Measurements from ENCODE around the gene PPP2R2B.

Gene PPP2R2B

GRCh38 chr5:146825033-146825432 is 53.5 kb downstream of the PPP2R2B start:
- no peak for DNase-seq (ENCODE audit: low read depth)

DNA sequence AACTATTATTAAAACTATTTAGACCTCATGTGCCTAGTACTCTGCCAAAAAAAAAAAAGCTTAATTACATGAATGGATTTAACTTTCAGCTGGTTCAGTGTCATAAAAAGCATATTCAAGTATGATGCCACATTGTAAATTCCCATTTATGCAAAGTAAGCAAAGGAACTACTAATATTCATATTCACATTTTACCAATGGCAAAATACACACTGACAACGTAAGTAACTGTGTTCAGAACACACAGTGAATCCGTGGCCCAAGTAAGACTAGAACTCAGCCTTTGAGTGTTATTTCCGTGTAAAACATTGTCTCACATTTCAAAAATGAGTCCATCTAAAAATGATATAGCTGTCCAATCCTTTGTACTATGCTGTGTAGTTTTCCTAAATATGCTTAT is 56.8 kb downstream of the PPP2R2B start:
- DNase-seq (ENCODE audit: low read depth) = no peak

DNA sequence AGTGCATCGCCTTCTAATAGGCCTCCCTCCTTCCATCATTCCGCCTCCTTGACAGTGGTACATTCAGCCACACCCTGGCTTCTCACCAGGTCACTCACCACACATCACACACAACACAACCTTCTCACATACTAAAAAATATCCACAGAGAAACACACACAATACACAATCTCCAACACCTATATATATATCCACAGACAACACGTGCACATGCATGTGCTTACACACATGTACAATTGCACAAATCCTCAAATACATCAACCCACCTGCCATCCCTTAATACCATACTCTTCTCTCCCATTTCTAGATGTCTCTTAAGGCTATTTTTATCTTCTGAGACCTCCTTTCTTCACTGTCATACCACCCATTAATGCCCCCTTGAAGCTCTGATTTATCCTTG is 57.6 kb downstream of the PPP2R2B start:
- no peak for DNase-seq (ENCODE audit: low read depth)

DNA sequence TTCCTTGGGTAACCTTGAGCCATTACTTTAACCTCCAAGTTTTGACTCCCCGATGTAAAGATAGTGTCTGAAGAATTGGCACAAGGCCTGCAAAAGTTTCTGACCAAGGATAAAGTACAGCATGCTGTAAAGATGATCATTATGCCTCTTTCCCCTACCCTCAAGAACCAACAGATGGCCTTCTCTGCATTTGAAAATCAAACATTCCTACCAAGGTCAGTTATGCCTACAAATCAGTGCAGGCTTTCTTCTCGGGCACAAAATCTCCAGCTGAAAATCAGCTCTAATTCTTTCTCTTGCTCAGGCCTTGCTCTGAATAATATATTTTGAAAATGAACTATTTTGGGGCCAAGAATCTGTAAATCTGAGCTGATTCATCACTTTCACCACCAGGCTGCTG is 59.7 kb downstream of the PPP2R2B start:
- no peak for DNase-seq (ENCODE audit: low read depth)

GRCh38 chr5:146817973-146818372 is 60.6 kb downstream of the PPP2R2B start:
- DNase-seq (ENCODE audit: low read depth) = no peak

DNA sequence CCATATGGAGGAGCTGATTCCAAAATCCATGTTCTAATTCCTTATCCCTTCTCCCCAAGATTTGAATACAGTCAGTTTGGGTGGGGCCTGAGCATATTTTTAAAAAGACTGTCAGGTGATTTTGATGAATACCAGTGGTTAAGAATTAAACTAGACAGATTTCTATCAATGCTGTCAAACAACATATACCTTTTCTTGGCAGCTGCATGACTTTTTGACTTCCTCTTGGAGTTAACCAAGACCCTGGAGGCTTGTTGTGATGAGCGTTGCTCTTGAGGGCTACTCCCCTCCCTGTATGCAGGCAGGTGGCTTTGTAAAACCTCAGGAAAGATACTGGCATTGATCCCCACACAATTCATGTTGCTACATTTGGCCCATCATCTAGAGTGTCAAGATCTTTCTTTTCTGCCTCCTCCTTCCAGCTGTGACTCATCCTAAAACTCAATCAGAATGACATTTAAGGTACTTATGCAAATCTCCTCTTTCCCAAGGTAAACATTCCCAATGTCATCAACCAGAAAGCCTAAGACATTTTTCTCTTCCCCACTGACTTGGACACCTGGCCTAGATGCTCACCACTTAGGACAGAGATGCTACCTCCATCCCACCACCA is 61.7 kb downstream of the PPP2R2B start:
- DNase-seq (ENCODE audit: low read depth) = no peak

- no peak for DNase-seq (ENCODE audit: low read depth)
Observed at GRCh38 chr5:146815411-146815810, 63.1 kb downstream of the PPP2R2B start.

- no peak for DNase-seq (ENCODE audit: low read depth)
Observed at GRCh38 chr5:146813346-146814157, 65.0 kb downstream of the PPP2R2B start.

DNA sequence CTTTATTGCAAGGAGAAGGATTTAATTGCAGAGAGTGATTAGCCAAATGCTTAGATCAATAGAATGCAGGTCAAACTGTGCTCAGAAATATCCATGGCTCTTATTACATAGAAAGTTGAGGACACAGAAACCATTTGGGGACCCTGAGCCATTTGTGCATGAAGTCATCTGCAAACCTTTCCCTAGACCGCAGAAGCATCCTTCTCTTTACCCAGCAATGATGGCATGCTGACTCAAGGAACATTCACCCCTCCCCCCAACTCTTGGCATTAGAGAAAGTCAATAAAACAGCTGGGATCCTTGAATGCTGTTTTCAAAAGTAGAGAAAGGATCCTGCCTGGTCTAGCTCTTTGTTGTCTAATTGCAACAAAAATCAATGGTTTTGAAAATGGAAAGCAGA is 73.5 kb downstream of the PPP2R2B start:
- no peak for DNase-seq (ENCODE audit: low read depth)

DNA sequence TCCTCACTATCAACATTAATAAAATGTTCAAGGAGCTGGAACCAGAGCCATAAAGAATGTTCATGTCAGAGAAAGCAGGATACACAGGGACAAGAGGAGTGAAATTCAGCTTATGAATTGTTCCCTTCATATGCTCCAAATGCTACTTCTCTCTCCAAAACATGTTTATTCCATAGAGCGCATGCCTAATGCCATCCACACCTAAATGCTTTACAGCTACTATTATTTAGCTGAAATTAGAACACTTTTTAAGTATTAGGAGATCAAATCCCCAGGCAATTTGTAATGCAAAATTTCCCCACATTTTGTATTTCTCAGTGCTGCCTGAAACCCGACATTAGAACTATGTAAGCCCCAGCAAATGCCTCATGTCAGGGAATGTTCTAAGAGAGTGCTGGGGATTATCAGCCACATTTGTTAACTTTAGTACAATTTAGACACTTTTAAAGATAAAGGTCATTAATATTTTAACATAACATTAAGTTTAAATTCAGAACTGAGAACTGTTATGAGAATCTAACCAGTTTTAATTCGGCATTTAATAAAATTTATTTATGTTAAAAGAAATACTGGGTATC is 75.5 kb downstream of the PPP2R2B start:
- no peak for DNase-seq (ENCODE audit: low read depth)

- DNase-seq (ENCODE audit: low read depth) = no peak
Observed at GRCh38 chr5:146799671-146800070, 78.9 kb downstream of the PPP2R2B start.

DNA sequence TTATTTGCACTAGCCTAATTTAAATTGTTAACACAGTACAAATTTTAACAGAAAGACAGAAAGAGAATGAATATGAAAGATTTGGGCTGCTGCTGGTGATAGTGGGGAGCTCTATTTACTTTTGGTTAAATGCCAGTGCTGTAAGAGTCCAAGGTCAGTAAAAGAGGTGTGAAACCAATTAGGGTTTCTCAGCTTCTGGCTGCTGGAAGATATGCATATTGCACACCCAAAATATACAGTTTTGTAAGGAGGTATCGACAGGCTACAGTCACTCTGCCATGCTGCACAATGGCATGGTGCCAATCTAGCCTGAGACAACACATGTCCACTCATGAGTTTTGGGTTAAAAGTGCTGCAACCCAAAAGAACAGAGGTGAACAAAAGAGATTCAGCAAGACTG is 79.3 kb downstream of the PPP2R2B start:
- no peak for DNase-seq (ENCODE audit: low read depth)

GRCh38 chr5:146797658-146798057 is 80.9 kb downstream of the PPP2R2B start:
- no peak for DNase-seq (ENCODE audit: low read depth)

DNA sequence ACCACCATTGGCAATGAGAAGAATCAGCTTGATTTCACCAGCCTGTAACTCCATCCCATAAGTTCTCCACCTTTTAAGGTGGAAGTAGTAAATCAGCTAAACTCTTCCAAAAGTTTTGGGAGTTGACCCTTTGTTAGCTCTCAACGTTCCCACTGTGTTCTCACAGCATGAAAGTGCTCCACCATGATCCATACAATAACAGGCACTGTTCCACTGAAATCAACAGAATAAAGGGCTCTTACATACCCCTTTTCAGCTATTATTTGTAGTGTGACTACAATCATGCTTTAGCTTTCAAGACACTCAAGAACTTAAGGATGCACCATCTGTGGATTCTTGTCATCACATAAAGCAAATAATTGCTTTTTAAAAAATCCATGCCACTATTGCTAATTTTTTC is 81.6 kb downstream of the PPP2R2B start:
- no peak for DNase-seq (ENCODE audit: low read depth)

GRCh38 chr5:146796144-146796543 is 82.4 kb downstream of the PPP2R2B start:
- DNase-seq (ENCODE audit: low read depth) = no peak

- DNase-seq (ENCODE audit: low read depth) = no peak
Observed at GRCh38 chr5:146794326-146795029, 84.1 kb downstream of the PPP2R2B start.

DNA sequence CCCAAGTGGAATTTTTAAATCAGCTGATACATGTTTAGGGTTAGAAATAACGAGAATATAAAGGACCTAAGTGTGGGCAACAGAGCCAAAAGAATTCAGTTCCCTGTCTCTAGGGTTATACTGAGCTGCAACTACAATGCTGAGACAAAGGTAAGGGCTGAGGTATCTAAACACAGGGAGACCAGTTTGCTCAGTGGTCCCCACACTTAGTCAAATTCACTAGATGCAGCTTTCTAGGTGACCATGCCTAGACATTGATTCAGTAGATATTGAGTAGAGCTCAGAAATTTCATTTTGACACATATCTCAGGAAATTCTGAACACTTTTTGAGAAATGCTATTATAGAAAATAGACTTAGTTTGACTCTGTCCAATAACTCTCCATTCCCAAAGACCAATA is 84.8 kb downstream of the PPP2R2B start:
- no peak for DNase-seq (ENCODE audit: low read depth)

- no peak for DNase-seq (ENCODE audit: low read depth)
Observed at GRCh38 chr5:146791471-146791870, 87.1 kb downstream of the PPP2R2B start.

- DNase-seq (ENCODE audit: low read depth) = no peak
Observed at GRCh38 chr5:146789712-146790653, 88.6 kb downstream of the PPP2R2B start.

GRCh38 chr5:146788898-146789297 is 89.7 kb downstream of the PPP2R2B start:
- DNase-seq (ENCODE audit: low read depth) = no peak

DNA sequence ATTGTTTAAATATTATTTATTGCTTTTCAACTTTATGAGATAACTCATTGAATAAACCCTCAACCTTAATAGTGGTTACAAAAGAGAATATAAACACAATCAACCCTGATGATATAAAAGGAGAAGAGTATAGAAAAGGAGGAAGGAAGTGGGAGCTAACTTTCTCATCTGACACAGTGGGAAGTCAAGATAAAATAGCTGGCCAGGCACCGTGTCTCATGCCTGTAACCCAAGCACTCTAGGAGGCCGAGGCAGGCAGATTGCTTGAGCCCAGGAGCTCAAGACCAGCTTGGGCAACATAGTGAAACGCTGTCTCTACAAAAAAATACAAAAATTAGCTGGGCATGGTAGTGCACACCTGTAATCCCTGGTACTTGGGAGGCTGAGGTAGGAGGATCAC is 93.5 kb downstream of the PPP2R2B start:
- DNase-seq (ENCODE audit: low read depth) = no peak

DNA sequence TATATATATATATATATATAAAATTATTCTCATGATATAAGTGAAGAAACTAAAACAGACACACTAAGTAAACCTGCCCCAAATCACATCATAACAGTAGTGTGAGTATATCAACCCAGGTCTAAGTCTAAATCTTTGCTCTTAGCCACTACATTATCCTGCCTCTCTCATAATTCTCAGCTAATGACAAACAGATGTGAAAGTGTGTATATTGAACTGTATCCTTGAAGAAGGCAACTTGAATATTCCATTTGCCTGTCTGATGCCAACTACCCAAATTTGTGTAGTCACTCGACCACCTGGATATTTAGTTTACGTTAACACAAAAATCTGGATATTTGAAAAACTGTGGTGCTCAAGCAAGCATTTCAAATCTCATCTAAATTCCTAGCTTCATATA is 97.4 kb downstream of the PPP2R2B start:
- no peak for DNase-seq (ENCODE audit: low read depth)
